ENCODE results near the gene CPA4.

GRCh38 chr7:130319541-130319940 is 26.6 kb downstream of the CPA4 start:
- TF ChIP-seq EZH2 (IDR thresholded peaks at IDR 0.05; ENCODE audit: insufficient read depth, poor library complexity, severe bottlenecking) (no peak), EZH2phosphoT487 (IDR thresholded peaks at IDR 0.05; ENCODE audit: insufficient read depth, low read depth) (no peak)
